GM18870 (cell line): ENCODE results near the gene KIAA2012.

Source experiments
- ATAC-seq: cut with Tn5 transposase; IDR thresholded peaks from one replicate; pipeline ENCODE4 v1.9.1; 2021; ENCODE audit warnings: moderate library complexity; ENCODE audit not compliant: unreplicated experiment

KIAA2012 gene

GRCh38 chr2:202072737-202073401 lies at the start of gene KIAA2012:
Gene KIAA2012, plus strand, starts transcription at chr2:202073255. Its CDS starts 373 bp downstream, at chr2:202073628.
- ATAC-seq = no peak

DNA sequence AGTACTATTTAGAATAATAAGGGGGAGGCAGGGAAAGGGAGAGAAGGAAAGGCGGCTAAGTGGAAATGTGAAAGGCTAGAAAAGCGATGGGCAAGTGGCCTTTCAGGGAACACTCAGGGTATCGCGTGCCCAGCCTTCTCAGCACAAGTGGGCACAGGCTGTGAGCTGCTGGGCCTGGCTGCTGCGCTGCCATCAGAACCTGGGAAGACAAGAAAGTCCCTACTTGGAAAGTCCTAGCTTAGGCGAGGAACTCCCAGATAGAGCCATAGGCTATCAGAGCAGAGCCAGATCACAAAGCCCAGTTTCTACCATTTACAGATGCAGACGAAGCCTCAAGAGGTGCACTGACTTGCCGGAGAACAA lies 49.2 kb upstream of the KIAA2012 start:
- no peak for ATAC-seq

- ATAC-seq = no peak
Measured at GRCh38 chr2:202024871-202025270, 48.2 kb upstream of the KIAA2012 start.

GRCh38 chr2:202025816-202026215 lies 47.2 kb upstream of the KIAA2012 start:
- ATAC-seq = no peak

DNA sequence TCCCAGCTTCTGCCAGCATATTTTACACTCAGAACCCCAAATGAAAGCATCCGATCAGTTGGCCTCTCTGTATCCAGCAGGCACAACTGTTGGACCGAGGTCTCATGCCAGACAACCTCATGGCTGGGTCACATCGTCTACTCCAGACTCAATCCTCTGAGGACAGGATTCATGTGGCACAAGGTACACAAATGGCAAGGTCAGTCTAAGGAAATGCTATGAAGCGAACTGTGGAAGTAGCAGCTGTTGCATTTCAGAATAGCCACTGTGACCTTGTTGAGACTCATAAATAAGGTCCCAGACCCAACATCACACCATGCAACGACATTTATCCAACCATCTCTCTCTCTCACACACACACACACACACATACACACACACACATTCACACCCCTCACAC lies 46.5 kb upstream of the KIAA2012 start:
- no peak for ATAC-seq

GRCh38 chr2:202030691-202031090 lies 42.4 kb upstream of the KIAA2012 start:
- no peak for ATAC-seq

GRCh38 chr2:202031246-202031951 lies 41.7 kb upstream of the KIAA2012 start:
- no peak for ATAC-seq

GRCh38 chr2:202032846-202033316 lies 40.2 kb upstream of the KIAA2012 start:
- no peak for ATAC-seq

DNA sequence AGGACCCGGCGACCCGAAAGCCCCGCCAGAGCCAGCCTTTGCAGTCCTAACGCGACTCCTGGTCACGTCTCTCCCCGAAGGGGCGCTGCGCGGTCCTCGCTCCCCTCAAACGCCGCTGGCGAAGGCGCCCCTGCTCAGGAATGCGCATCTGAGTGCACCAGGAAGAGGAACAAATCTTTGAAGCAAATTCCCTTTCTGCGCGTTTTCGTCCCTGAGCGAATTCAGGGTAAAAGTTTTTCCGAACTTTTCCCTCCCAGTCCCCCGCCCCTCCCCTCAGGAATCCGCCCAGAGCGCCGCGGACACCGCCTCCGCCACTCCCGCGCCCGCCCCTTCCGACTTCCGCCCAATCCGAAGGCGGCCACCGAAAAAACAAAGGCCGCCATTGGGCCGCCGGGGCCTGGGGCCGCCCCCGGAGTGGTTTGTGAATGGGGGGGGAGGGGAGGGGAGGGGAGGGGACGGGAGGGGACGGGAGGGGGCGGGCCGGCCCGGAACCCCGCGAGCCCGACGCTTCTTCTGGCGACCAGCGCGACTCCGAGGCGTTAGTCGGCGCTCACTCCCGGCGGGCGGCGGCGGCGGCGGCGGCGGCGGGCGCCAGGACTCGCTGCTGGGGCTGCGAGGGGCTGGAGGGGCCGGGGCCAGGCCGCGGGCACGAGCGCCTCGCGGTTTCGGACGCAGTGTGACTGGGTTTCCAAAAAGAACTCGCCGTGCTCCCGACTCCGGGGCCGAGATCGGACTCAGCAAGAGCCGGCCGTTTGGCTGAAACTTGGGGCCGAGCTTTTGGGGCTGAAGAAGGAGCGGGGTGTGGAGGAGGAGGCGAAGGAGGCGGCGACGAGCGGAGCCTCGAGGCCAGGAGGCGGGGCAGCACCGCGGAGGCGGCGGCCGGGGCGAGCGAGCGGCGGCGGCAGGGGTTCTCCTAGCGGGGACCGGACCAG lies 39.5 kb upstream of the KIAA2012 start, which contains the start of gene FZD7:
Gene FZD7, plus strand, starts transcription at position 539 of the 932 bp plus-strand sequence. CDS start 793 bp downstream, outside the sequence.
- no peak for ATAC-seq

DNA sequence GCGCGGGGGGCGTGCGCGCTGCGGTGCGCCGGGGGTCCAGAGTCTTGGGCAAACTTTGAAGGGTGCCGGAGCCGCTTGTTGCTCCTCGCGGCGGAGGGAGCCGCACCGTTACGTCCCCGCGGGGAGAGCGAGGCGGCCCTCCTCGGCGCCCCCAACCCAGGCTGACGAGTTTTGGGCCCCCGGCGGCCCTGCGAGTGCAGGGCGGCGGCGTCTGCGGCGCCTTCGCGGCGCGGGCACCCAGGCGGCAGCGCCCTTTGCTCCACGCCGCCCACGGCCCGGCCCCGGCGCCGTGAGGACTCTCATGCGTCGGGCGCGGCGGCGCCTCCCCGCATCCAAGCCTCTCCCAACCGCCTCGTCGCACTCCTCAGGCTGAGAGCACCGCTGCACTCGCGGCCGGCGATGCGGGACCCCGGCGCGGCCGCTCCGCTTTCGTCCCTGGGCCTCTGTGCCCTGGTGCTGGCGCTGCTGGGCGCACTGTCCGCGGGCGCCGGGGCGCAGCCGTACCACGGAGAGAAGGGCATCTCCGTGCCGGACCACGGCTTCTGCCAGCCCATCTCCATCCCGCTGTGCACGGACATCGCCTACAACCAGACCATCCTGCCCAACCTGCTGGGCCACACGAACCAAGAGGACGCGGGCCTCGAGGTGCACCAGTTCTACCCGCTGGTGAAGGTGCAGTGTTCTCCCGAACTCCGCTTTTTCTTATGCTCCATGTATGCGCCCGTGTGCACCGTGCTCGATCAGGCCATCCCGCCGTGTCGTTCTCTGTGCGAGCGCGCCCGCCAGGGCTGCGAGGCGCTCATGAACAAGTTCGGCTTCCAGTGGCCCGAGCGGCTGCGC lies 38.6 kb upstream of the KIAA2012 start:
- ATAC-seq = no peak

- ATAC-seq = no peak
Measured at GRCh38 chr2:202035089-202035940, 37.7 kb upstream of the KIAA2012 start.

- ATAC-seq = no peak
Measured at GRCh38 chr2:202035941-202036372, 37.1 kb upstream of the KIAA2012 start.

GRCh38 chr2:202036601-202037037 lies 36.4 kb upstream of the KIAA2012 start:
- no peak for ATAC-seq

DNA sequence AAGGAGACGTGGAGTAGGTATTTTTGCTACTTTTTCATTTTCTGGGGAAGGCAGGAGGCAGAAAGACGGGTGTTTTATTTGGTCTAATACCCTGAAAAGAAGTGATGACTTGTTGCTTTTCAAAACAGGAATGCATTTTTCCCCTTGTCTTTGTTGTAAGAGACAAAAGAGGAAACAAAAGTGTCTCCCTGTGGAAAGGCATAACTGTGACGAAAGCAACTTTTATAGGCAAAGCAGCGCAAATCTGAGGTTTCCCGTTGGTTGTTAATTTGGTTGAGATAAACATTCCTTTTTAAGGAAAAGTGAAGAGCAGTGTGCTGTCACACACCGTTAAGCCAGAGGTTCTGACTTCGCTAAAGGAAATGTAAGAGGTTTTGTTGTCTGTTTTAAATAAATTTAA lies 36.0 kb upstream of the KIAA2012 start:
- no peak for ATAC-seq

- no peak for ATAC-seq
Measured at GRCh38 chr2:202038471-202039277, 34.4 kb upstream of the KIAA2012 start.

GRCh38 chr2:202039278-202040078 lies 33.6 kb upstream of the KIAA2012 start:
- no peak for ATAC-seq

DNA sequence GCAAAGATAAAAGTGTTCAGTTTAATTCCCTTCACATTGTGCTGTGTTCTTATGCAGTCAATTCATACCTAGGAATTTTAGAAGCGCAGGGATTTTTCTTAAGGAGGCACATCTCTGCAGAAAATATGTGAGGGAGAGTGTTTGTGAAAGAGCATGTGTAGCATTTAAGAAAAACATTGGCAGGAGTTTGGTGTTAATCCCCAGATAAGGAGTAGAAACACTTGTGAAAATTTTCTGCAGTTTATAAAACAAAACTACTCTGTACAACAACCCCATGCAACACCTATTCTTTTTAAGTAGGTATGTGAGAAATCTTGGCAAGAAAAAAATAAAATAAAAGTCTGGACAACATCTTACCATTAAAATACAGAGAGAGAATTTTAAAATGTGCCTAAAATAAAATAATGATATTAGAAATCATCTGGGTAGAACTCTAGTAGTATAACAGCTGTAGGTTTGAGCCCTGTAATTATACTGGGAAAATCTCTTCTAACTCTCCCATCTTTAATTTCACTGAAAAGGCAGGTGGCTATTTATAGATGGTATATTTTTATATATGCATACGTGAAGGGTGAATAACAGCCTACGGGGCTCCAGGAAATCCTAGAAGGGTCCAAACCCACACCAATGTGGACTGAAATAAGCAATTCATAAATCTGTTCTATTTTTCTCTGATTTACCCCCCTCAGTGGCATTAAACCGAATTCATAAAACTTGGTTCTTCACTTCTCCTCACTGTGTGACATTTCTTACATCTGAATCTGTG lies 32.8 kb upstream of the KIAA2012 start:
- no peak for ATAC-seq
